GM23248 (cell line): ENCODE results near the gene PSMG3.

Experiments used
- EZH2 ChIP-seq: fragments of 200-600 bp; sonication (generic); IDR thresholded peaks from 2 replicates; pipeline ENCODE4 v1.6.1; 2018; ENCODE audit warnings: antibody characterized with exemption, mild to moderate bottlenecking; ENCODE audit not compliant: insufficient read depth, poor library complexity, severe bottlenecking
- EZH2phosphoT487 ChIP-seq: fragments of 200-600 bp; sonication (generic); IDR thresholded peaks from 2 replicates; pipeline ENCODE4 v1.6.1; 2018; ENCODE audit warnings: antibody characterized with exemption, moderate library complexity, mild to moderate bottlenecking, low read depth; ENCODE audit not compliant: insufficient read depth

GRCh38 chr7:1601956-1602355 is 32.1 kb upstream of the PSMG3 start:
- no peak for TF ChIP-seq EZH2
- TF ChIP-seq EZH2phosphoT487 = no peak
